Measurements from ENCODE around the gene ZNF644.

Gene ZNF644

GRCh38 chr1:91020967-91021685 lies 709 bp downstream of the ZNF644 start:
- DNase-seq (ENCODE audit: low spot score), result peak; percentile 78

- DNase-seq (ENCODE audit: low spot score), result no peak
Measured at GRCh38 chr1:91020486-91020885, 1.3 kb downstream of the ZNF644 start.

DNA sequence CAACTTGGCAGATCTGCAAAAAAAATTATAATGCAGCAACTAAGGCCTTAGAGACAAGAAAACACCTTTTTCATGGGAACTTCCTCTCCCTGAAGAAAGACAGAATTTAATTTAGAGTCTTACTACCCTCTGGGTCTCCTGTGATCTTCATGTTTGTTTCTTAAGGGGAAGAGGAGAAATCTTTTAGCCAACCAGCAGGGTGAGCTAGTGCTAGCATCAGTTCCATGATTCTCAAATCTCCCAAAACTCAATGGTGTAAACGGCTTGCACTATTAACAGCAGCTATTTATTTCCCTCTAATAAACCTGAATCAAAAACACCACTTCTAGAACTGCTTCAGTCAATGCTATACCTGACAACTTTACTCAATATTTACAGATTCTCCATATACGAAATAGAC lies 3.8 kb downstream of the ZNF644 start:
- DNase-seq (ENCODE audit: low spot score), result no peak

GRCh38 chr1:91015794-91016550 lies 5.9 kb downstream of the ZNF644 start:
- DNase-seq (ENCODE audit: low spot score), result no peak

GRCh38 chr1:91015358-91015780 lies 6.5 kb downstream of the ZNF644 start:
- DNase-seq (ENCODE audit: low spot score), result no peak

- no peak for DNase-seq (ENCODE audit: low spot score)
Measured at GRCh38 chr1:91014475-91014874, 7.4 kb downstream of the ZNF644 start.

DNA sequence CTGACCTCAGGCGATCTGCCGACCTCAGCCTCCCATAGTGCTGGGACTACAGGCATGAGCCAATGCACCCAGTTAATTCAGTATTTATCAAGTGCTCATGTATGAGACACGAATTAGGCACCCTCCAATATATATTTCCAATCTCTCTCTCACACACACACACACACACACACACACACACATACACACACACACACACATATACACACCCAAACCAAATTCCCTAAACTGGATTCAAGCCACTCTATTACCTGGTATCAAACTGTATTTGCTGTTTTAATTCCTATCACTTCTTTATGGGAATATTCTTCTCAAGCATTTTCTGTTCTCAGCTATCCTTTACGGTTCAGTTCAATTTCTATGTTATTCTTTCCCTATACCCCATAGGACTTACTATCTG lies 8.5 kb downstream of the ZNF644 start:
- DNase-seq (ENCODE audit: low spot score), result no peak

DNA sequence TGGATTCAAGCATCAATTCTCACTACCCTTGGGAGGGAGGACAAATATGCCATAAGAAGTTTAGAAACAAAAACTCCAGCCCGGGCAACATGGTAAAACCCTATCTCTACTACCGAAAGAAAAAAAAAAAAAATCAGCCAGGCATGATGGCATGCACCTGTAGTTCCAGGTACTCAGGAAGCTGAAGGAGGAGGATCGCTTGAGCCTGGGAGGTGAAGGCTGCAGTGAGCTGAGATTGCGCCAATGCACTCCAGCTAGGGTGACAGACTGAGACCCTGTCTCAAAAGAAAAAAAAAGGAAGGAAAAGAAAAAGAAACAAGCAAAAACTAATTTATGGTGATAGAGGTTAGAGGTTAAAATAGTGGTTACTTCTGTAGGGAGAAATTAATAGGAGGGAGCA lies 9.6 kb downstream of the ZNF644 start:
- DNase-seq (ENCODE audit: low spot score), result no peak

DNA sequence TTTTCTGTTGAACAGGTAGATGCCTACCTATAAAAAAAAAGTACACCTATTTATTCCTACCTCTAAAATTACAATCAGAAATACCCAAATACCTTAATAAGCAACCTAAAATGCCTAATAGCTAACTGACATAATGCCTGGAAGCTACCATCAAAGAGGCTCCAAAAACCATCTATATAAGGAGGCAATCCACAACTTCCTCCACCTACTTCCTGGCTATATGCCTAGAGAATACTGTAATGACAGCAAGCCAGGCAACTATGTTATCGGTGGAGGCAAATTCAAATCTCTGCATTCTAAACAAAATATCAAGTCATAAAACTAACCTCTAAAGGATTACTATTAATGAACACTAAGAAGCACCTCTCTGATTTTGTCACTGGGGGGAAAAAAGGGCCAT lies 10.1 kb downstream of the ZNF644 start:
- DNase-seq (ENCODE audit: low spot score), result no peak

GRCh38 chr1:91007827-91008226 lies 14.0 kb downstream of the ZNF644 start:
- DNase-seq (ENCODE audit: low spot score), result no peak

- DNase-seq (ENCODE audit: low spot score), result no peak
Measured at GRCh38 chr1:91007092-91007491, 14.7 kb downstream of the ZNF644 start.

GRCh38 chr1:91006113-91006908 lies 15.5 kb downstream of the ZNF644 start:
- no peak for DNase-seq (ENCODE audit: low spot score)

DNA sequence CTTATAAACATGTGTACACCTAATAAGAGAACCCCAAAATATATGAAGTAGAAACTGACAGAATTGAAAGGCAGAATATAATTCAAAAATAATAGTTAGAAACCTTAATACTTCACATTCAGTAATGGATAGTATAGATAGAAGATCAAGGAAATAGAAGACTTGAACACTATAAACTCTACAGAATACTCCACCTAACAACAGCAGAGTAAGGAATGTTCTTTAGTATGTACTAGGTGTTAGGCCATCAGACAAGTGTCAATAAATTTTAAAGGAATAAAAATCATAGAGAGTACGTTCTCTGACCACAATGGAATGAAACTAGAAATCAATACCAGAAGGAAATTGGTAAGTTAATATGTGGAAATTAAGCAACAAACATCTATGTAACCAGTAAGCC lies 16.6 kb downstream of the ZNF644 start:
- no peak for DNase-seq (ENCODE audit: low spot score)

DNA sequence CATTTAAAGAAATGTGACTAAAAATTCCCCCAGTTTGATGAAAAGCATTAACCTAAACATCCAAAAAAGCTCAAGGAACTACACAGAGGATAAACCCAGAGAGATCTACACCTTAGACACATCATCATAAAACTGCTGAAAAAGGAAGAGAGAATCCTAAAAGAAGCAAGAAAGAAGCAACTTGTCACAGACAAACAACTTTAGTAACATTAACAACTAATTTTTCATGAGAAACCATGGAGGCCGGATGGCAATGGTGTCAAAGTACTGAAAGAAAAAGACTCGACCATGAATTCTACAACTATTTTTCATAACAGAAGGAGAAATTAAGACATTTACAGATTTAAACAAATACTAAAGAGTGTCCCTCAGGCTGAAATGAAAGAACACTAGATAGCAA lies 17.7 kb downstream of the ZNF644 start:
- DNase-seq (ENCODE audit: low spot score), result no peak

GRCh38 chr1:90996742-90997413 lies 25.0 kb downstream of the ZNF644 start:
- no peak for DNase-seq (ENCODE audit: low spot score)

DNA sequence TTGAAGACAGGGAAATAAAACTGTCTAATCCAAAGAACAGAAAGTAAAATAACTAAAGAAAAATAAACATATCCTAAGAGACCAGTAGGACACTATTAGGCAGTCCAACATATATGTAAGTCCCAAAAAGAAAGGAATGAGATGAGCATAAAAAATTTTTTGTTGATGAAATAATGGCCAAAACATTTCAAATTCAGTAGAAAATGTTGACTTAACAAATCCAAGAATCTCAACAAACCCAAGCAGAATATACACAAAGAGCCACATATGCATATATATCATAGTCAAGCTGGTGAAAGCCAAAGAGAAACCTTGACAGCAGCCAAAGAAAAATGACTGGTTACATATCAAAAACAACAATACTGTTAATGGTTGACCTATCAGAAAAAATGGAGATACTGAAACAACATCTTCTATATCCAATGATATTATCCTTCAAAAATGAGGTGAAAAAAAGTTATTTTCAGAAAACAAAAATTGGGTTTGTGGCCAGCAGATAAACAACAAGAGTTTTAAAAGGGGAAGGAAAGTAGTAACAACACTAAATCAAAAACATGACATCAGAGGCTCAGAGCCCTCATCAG lies 26.4 kb downstream of the ZNF644 start:
- no peak for DNase-seq (ENCODE audit: low spot score)

- no peak for DNase-seq (ENCODE audit: low spot score)
Measured at GRCh38 chr1:90994461-90994860, 27.4 kb downstream of the ZNF644 start.

DNA sequence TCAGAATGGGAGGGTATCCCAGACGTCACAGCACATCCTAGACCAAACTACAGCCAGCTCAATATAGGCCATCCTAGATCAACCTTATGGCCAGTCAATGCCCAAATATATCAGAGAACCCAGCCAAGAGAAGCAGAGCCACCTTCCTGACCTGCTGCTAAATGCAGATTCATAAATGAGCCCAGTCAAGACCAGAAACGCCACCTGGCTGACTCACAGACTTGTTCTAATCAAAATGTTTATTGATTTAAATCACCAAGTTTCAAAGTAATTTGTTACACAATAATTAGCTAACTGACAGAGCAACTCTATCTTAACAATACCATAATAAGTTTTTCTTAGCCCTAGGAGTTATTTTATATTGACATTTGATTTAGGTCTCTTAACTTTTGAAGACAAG lies 28.6 kb downstream of the ZNF644 start:
- DNase-seq (ENCODE audit: low spot score), result no peak

DNA sequence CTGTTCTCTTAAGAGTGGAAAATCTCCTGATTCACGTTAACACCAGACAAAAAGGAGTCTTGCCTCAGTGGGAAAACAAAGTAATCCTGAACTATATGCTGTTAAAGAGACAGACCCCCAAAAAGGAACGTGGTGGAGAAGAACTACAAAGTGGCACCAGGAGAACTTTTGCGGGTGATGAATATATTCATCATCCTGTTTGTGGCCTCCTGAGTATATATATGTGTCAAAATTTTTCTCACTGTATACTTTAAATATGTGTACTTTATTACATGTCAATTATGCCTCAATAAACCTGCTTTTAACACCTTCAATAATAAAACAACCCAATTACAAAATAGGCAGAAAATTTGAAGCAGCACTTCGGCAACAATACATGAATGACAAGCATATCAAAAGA lies 31.1 kb downstream of the ZNF644 start:
- no peak for DNase-seq (ENCODE audit: low spot score)

GRCh38 chr1:90989990-90990389 lies 31.8 kb downstream of the ZNF644 start:
- DNase-seq (ENCODE audit: low spot score), result no peak

GRCh38 chr1:90989302-90989701 lies 32.5 kb downstream of the ZNF644 start:
- DNase-seq (ENCODE audit: low spot score), result no peak

DNA sequence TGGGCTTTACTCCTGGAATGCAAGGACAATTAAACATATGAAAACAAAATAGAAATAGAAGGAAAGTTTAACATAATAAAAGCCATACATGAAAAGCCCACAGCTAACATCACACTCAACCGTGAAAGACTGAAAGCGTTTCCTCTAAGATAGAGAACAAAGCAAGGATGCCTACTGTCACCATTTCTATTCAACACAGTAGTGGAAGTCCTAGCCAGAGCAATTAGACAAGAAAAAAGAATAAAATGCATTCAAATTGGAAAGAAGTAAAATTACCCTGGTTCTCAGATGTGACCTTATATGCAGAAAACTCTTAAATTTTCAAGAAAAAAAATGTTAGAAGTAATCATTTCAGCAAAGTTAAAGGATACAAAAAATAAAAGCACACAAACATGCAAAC lies 34.0 kb downstream of the ZNF644 start:
- DNase-seq (ENCODE audit: low spot score), result no peak
